NOMO-1 (cell line): Measurements from ENCODE around the gene LYRM9.
"Not testable (repeated sequence)": the region's sequence is repeated elsewhere in the genome, so short reads cannot be mapped to it uniquely, and the experiment has no call there.

Experiments
- DNase-seq, 2 experiments: peaks; one replicate each; lab custom pipeline; 2025; ENCODE audit not compliant: unreplicated experiment in 2 of 2; lab: John Stamatoyannopoulos, UW

Gene LYRM9

GRCh38 chr17:27845264-27846041, 47.7 kb downstream of the LYRM9 start:
- DNase-seq, result no peak

DNA sequence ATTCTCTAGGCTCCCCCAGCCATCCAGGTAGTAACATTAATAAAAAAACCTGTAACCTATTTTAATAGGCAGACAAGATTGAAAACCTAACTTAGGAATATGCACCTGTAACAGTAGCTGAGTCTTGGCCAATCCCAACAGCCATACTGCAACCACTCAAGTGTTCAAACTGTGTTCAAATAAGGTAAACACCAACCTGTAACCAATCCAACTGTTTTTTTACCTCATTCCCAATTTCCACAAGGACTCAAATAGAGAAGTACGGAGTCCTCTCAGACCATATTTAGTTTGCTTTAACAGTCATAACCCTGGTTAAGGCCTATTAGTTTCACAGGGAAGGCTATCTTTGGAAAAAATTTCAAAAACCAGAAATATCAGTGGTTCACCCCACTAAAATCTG, 52.5 kb downstream of the LYRM9 start:
- DNase-seq, result no peak

DNA sequence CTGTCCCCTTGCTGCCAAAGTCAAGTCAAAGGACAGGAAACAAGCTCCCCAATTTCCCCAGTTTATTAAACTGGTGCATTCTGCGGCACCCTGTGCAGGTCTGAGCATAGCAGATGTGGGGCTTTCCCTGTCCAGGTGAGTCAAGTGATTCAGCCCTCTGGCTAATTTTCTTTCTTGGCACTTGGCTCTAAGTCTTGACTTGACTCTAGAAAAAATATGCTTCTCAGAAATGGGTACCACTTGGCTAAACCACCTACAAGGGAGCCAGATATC, 52.8 kb downstream of the LYRM9 start:
- not testable (repeated sequence) for DNase-seq

DNA sequence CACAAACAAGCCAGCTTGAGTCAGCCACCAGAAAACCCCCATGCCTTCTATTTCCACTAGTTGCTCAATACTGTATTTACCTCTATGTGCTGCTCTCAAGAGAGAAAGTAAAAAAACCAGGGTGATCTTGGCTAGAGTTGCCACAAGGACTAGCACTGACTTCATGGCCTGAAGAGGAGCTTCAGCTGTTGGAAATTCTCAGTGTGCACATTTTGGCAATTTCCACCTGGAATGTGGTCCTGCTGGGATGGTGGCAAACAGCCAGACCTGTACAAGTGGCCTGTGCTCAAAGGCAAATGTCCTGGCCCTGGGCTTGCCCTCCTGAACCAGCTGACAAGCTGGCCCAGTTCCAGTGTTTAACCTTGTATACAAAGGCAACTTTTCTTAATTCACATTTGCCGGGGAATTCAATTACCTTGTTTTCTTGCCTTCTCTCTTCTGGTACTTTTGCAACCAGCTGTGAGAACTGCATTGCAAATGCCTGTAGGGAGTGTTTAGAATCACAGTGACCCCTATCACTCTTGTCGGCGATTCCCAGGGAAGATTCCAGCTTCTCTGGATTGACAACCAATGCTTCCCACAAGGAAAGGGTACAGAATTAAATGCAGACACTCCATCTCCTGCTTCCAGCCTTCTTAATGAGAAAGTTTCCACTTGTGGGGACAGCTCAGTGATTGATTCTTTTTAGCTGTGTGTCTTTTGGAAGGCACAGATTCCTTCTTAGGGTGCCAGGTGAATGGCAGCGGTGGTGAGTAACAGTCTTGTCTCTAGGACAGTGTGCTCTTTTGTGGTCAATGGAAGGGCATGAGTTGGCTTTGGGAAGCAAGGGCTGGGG, 53.4 kb downstream of the LYRM9 start:
- DNase-seq, result not testable (repeated sequence)

- not testable (repeated sequence) for DNase-seq
These were observed 54.6 kb downstream of the LYRM9 start for GRCh38 chr17:27838607-27839006.

DNA sequence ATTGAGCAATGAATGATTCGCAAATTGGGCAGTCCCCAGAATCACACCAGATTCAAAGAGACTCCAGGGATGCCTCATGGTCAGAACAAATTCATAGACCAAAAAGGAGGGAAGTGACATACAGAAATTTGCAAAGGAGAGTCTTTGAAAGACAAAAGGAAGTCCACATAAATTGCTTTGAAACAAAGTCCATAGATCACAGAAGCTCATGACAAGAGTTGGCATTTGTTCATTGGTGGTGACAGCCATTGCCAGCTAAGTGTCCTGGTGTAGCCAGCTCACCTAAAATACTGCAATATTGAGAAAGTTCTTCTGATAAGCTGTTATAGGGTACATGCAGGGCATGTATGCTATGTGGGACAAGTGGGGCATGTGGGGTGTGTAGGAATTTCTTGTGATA, 55.4 kb downstream of the LYRM9 start:
- not testable (repeated sequence) for DNase-seq

GRCh38 chr17:27836651-27837050, 56.5 kb downstream of the LYRM9 start:
- DNase-seq, result no peak

- DNase-seq, result no peak
These were observed 58.6 kb downstream of the LYRM9 start for GRCh38 chr17:27834571-27834970.

- no peak for DNase-seq
These were observed 60.3 kb downstream of the LYRM9 start for GRCh38 chr17:27832831-27833230.

- not testable (repeated sequence) for DNase-seq
These were observed 63.3 kb downstream of the LYRM9 start for GRCh38 chr17:27829888-27830287.

- not testable (repeated sequence) for DNase-seq
These were observed 63.9 kb downstream of the LYRM9 start for GRCh38 chr17:27829143-27829711.
